ENCODE results near the gene COPS7A.

COPS7A gene

GRCh38 chr12:6770094-6770493 is 46.2 kb downstream of the COPS7A start:
- DNase-seq (ENCODE audit: low spot score), result no peak

- no peak for DNase-seq (ENCODE audit: low spot score)
These were observed 46.8 kb downstream of the COPS7A start for GRCh38 chr12:6770600-6770999.

GRCh38 chr12:6771091-6771495 is 47.2 kb downstream of the COPS7A start:
- no peak for DNase-seq (ENCODE audit: low spot score)

- no peak for DNase-seq (ENCODE audit: low spot score)
These were observed 47.9 kb downstream of the COPS7A start for GRCh38 chr12:6771509-6772330.

GRCh38 chr12:6772331-6772695 is 48.5 kb downstream of the COPS7A start, which contains the start of gene LAG3:
Gene LAG3, plus strand, starts transcription at chr12:6772520. Its CDS starts 333 bp downstream, at chr12:6772853.
- no peak for DNase-seq (ENCODE audit: low spot score)

GRCh38 chr12:6772726-6773589 is 49.1 kb downstream of the COPS7A start:
- no peak for DNase-seq (ENCODE audit: low spot score)

- DNase-seq (ENCODE audit: low spot score), result no peak
These were observed 49.9 kb downstream of the COPS7A start for GRCh38 chr12:6773590-6774351.

GRCh38 chr12:6774499-6775062 is 50.7 kb downstream of the COPS7A start:
- no peak for DNase-seq (ENCODE audit: low spot score)

GRCh38 chr12:6775185-6776174 is 51.6 kb downstream of the COPS7A start:
- no peak for DNase-seq (ENCODE audit: low spot score)

GRCh38 chr12:6777386-6777785 is 53.5 kb downstream of the COPS7A start:
- DNase-seq (ENCODE audit: low spot score), result no peak

- no peak for DNase-seq (ENCODE audit: low spot score)
These were observed 54.3 kb downstream of the COPS7A start for GRCh38 chr12:6778217-6778573.

- DNase-seq (ENCODE audit: low spot score), result peak; percentile 93
These were observed 55.0 kb downstream of the COPS7A start for GRCh38 chr12:6778574-6779550.

- DNase-seq (ENCODE audit: low spot score), result no peak
These were observed 56.0 kb downstream of the COPS7A start for GRCh38 chr12:6779708-6780432.

- peak; percentile 46 for DNase-seq (ENCODE audit: low spot score)
These were observed 56.7 kb downstream of the COPS7A start for GRCh38 chr12:6780573-6780972.
